Measurements from ENCODE around the gene HEMGN.

GRCh38 chr9:97944612-97945011 is 6.6 kb upstream of the HEMGN start:
- TF ChIP-seq, protein P1, sequence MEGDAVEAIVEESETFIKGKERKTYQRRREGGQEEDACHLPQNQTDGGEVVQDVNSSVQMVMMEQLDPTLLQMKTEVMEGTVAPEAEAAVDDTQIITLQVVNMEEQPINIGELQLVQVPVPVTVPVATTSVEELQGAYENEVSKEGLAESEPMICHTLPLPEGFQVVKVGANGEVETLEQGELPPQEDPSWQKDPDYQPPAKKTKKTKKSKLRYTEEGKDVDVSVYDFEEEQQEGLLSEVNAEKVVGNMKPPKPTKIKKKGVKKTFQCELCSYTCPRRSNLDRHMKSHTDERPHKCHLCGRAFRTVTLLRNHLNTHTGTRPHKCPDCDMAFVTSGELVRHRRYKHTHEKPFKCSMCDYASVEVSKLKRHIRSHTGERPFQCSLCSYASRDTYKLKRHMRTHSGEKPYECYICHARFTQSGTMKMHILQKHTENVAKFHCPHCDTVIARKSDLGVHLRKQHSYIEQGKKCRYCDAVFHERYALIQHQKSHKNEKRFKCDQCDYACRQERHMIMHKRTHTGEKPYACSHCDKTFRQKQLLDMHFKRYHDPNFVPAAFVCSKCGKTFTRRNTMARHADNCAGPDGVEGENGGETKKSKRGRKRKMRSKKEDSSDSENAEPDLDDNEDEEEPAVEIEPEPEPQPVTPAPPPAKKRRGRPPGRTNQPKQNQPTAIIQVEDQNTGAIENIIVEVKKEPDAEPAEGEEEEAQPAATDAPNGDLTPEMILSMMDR (IDR thresholded peaks at IDR 0.05 in 8 of 11, conservative IDR thresholded peaks at IDR 0.05 in 3 of 11): no peak
- TF ChIP-seq POLR2A (IDR thresholded peaks at IDR 0.05): no peak
